NCI-H82 treated with DMSO at 0.1 percent for 48 hours (cell line): ENCODE results near the gene RAB11FIP5.
"Not testable (repeated sequence)": the region's sequence is repeated elsewhere in the genome, so short reads cannot be mapped to it uniquely, and the experiment has no call there.

Experiments
- DNase-seq: peaks from one replicate; lab custom pipeline; 2025; ENCODE audit not compliant: unreplicated experiment; lab: John Stamatoyannopoulos, UW

RAB11FIP5 gene

GRCh38 chr2:73111073-73112025 lies 1.4 kb downstream of the RAB11FIP5 start:
- no peak for DNase-seq

GRCh38 chr2:73110168-73111072 lies 2.3 kb downstream of the RAB11FIP5 start:
- DNase-seq = no peak

GRCh38 chr2:73109431-73110167 lies 3.1 kb downstream of the RAB11FIP5 start:
- no peak for DNase-seq

GRCh38 chr2:73107211-73107926 lies 5.4 kb downstream of the RAB11FIP5 start:
- DNase-seq = no peak

- no peak for DNase-seq
These were observed 6.0 kb downstream of the RAB11FIP5 start for GRCh38 chr2:73106791-73107190.

- no peak for DNase-seq
These were observed 7.2 kb downstream of the RAB11FIP5 start for GRCh38 chr2:73105511-73105971.

GRCh38 chr2:73104933-73105332 lies 7.8 kb downstream of the RAB11FIP5 start:
- DNase-seq = no peak

- DNase-seq = no peak
These were observed 9.7 kb downstream of the RAB11FIP5 start for GRCh38 chr2:73103018-73103542.

GRCh38 chr2:73101626-73102256 lies 11.0 kb downstream of the RAB11FIP5 start:
- DNase-seq = no peak

GRCh38 chr2:73100956-73101355 lies 11.8 kb downstream of the RAB11FIP5 start:
- DNase-seq = no peak

- DNase-seq = no peak
These were observed 13.3 kb downstream of the RAB11FIP5 start for GRCh38 chr2:73099486-73099885.

- DNase-seq = no peak
These were observed 16.8 kb downstream of the RAB11FIP5 start for GRCh38 chr2:73095910-73096309.

GRCh38 chr2:73093601-73094218 lies 19.0 kb downstream of the RAB11FIP5 start:
- not testable (repeated sequence) for DNase-seq

GRCh38 chr2:73092146-73092783 lies 20.5 kb downstream of the RAB11FIP5 start:
- no peak for DNase-seq

- no peak for DNase-seq
These were observed 21.1 kb downstream of the RAB11FIP5 start for GRCh38 chr2:73091696-73092095.

- DNase-seq = no peak
These were observed 21.6 kb downstream of the RAB11FIP5 start for GRCh38 chr2:73091164-73091563.

- no peak for DNase-seq
These were observed 23.3 kb downstream of the RAB11FIP5 start for GRCh38 chr2:73089270-73090030.

GRCh38 chr2:73088703-73089102 lies 24.0 kb downstream of the RAB11FIP5 start:
- DNase-seq = no peak
